HG03095 (cell line): Measurements from ENCODE around the gene SLC41A3.
"Not testable (repeated sequence)": the region's sequence is repeated elsewhere in the genome, so short reads cannot be mapped to it uniquely, and the experiment has no call there.

Experiments used
- ATAC-seq: cut with Tn5 transposase; IDR thresholded peaks from one replicate; pipeline ENCODE4 v1.9.1; 2021; ENCODE audit warnings: moderate library complexity; ENCODE audit not compliant: unreplicated experiment

The SLC41A3 gene

DNA sequence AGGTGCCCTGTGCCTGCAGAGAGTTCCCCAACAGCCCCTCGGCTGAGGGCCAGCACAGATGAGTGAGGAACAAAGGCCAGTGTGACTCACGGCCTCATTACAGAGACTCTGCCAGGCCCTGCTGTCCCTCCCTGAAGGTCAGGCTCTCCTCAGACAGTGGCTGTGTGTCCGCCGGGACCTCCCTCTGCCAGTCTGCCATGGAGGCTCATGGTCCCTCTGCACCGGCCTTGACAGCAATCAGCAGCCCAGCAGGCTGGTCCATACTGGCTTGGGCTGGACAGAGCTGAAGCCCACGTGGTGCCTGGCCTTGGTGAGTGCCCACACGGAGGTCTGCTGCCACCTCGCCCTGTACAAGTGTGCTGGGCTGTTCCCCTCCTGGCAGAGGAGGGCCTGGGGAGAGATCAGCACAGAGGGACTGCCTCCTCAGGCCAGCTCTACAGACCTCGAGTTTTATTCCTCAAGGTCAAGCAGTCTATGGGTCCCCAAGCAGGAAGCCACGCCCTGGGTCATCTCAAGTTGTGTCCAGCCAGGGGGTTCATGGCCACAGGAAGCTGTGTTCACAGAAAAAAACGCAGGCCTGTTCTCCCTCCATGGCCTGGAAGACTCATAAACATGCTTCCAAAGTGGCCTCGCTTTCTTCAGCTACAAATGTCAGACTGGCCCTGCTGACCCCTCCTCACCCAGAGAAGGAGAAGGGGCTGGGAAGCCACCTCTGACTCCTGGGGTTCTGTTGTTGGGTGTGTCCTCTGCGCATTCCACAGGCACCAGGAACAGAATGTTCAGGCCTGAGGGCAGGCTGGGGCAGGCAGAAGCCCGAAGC lies 27.0 kb downstream of the SLC41A3 start:
- no peak for ATAC-seq

DNA sequence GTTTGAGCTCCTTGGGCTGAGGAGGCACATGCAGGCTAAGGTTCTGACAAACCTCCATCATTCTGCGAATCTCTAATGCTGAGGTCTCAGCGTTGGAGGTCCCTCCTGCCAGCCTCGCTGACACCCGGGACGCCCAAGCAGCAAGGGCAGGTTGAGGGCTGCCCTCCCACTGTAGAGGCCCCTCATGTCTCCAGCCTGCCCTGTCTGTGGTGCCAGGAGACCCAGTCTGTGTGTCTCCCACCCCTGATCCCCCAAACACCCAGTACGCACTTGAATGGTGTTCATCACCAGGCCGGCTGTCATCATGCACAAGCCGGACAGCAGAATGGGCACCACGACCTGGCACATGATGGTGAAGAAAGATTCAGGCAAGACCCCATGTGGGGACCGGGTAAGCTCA lies 27.8 kb downstream of the SLC41A3 start:
- ATAC-seq: no peak

DNA sequence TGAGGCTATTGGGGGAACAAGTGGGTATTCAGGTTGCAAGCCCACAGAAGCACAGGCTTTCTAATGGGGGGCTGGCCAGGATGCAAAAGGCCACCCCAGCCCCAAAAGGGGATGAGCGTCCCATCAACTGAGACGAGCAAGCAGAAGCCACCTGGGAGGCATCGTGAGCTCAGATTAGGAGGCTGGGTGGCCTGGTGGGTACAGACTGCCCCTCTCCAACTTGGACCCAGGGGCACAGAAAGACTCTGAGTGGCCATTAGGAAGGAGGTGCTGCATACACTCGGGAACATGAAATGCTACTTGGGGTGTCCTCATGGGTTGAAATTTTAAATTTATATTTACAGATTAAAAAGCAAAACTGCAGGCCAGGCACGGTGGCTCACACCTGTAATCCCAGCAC lies 29.1 kb downstream of the SLC41A3 start:
- ATAC-seq: no peak

DNA sequence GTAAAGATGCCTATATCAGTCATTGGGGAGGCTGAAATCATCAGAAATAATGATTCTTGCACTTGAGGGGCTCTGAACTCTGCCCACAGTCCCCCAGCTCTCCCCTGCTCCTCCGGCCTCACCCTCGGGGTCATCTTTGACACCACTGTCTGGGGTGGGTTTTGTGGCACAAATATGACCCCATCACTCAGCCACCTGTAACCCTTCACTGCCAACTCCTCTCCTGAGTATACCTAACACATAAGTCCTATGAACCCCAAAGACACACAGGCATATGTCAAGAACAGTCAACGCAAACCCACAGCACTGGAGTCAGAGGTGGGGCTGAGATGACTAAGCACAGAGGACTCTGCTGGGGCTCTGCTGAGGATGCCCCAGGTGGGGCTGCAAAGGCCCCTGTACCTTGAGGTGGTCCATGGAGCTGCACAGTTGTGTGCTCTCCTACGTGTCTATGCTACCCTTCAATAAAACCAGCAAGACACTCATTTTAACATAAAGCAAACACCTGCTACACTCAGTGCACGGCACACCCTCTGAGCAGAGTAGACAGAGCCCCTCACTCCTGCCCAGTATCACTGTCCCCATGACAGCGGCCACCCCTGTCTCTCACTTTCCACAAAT lies 29.9 kb downstream of the SLC41A3 start:
- no peak for ATAC-seq

DNA sequence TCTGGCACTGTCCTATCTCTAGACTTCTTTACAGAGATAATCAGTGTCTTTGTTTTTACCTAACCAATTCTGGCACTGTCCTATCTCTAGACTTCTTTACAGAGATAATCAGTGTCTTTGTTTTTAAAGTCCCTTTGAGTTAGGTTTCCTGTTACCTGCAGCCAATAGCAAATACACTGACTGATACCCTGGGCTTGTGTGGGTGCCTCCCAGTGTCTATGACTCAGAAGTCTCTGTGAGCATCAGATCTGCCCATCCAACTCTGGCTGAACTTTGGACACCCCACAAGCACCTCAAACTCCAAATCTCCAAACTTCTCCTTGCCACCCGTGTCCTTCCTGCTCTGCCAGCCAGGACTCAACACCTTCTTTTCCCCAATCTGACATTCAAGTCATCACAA lies 30.4 kb downstream of the SLC41A3 start:
- ATAC-seq: no peak

DNA sequence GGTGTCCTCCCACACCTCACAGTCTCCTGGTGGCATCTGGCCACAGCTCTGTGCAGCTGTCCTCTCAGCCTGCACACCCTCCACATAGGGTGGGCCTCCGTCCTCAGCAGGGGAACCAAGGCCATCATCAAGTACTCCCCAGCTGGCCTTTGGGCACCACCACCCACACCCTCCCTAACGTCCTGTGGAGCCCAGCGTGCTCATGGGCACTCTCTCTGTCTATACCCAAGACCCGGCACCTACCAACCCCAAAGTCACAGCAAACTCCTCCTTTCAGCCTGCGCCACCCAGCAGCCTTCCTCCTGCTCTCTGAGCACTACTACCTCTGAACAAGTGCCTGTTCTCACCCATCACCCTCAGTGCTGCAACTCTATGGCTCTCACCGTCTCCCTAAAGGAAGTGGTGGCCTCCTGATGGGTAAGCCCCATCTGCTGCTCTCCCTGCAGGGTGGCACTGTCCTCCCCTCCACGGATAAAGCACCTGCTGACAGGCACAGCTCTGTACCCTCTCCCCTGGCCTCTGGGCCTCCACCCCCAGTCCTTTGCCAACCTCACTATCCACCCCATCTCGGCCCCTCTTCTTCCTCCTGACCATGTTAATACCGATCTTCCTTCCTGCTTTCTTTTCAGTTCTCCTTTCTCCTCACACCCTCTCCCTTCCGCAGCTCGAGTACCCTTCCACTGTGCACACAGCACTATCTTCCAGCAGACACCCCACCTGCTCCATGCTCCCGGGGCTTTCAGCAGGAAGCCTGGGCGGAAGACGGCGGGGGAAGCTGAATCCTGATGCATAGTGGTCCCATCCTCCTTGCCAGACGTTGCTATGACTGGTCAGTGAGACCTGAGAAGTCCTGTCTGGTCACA lies 31.5 kb downstream of the SLC41A3 start:
- ATAC-seq: no peak

DNA sequence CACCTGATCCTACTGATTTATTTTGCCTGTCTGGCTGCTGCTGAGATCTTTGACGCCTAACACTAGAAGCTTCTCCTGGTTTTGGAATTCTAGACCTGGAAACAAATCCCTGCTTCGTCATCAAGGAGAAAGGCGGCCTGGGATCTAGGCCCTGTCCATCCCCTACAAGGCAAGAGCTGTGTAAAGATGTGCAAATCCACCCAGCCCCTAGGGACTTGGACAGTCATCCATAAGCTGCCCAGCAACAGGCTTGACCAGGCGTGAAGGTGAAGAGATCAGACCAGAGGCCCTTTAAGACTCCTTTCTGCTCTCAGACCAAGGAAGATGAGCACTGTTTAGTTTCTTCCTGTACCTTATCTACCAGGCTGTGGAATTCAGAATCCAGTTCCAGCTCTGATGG lies 32.2 kb downstream of the SLC41A3 start:
- no peak for ATAC-seq

DNA sequence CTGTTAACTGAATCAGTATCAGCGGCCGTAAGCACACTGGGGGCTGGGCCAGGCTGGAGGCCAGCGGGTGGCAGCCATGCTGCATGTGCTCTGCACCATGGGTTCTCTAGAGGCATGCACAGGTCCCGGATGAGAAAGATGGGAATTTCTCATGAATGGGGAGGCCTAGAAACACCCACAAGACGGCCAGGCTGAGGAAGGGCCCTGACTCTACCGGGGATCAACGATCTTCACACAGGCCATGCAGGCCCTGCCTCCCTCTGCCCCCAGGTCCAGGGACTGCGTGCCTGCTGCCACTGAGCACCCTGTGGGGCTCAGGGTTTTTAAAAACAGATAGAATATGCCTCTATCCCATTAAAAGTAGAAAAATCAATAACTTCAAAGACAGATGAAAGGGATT lies 32.7 kb downstream of the SLC41A3 start:
- ATAC-seq: no peak

DNA sequence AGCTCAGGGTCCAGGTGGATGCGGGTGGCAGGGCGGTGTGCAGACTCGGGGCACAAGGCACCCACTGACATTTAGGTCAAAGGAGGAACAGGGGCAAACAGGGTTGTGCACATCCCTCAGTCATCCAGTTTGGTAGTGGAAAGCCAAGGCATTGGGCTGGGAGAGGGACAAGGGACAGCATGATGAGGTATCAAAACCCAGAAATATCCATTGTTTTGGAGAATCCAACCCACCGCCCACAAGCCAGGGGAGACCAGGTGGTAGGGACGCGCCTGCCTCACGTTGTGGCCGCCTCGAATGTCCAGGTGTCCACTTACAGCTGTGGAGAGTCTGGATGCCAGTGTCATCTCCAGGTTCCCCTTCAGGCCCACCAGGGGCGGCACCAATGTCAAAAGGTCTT lies 33.3 kb downstream of the SLC41A3 start:
- ATAC-seq: no peak

DNA sequence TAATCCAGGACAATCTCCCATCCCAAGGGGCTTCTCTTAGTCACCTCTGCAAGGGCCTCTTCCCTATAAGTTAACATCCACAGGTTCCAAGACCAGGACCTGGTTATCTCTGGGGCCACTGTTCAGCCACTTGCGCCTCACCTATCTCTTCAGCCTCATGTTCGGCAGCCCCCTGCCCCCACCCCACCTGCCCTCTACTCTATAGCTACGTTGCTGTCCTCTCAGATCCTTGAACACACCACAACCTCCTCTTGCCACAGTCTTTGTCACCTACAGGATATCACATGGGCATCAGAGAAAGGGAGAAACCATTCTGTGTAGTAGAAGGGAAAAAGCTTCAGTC lies 33.9 kb downstream of the SLC41A3 start:
- no peak for ATAC-seq

DNA sequence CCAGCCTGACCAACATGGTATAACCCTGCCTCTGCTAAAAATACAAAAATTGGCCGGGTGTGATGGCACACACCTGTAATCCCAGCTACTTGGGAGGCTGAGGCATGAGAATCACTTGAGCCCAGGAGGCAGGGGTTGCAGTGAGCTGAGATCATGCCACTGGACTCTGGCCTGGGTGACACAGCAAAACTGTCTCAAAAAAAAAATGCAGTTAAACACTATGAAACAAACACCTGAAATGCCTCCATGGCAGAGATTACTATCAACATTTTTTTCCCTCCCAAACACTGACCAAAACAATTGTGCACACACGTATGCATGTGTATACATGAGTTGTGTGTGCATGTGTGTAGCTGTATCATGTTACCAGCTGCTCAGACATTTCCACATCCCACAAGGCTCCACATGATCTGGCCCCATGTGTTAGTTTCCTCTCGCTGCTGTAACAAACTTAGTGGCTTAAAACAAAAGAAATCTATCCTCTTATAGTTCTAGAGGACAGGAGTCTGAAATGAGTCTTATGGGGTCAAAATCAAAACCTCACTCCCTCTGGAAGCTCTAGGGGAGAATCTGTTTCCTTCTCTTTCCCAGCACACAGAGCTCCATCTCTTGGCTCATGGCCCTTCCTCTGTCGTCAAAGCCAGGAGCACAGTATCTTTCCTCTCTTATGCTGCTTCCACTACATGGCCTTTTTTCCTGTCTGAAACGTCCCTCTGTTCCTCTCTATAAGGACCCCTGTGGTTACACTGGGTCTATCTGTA lies 34.5 kb downstream of the SLC41A3 start:
- ATAC-seq: no peak

DNA sequence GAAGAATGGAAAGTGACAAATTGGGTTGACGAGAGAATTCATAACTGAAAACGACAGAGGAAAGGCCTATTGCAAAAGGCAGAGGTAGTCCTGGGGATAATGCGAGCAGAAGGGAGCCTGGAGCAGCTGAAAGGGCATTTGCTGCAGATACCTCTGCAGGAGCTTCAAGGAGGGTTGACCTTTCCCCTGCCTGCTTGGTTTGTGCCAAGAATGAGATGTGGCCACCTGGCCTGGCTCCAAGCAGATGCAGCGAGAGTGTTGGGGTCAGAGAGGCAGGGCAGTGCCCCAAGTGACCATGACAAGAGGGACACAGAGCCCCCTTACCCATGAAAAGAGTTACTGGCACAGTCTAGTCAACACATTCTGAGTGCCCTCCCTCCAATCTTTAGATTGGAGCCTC lies 43.5 kb downstream of the SLC41A3 start:
- no peak for ATAC-seq

DNA sequence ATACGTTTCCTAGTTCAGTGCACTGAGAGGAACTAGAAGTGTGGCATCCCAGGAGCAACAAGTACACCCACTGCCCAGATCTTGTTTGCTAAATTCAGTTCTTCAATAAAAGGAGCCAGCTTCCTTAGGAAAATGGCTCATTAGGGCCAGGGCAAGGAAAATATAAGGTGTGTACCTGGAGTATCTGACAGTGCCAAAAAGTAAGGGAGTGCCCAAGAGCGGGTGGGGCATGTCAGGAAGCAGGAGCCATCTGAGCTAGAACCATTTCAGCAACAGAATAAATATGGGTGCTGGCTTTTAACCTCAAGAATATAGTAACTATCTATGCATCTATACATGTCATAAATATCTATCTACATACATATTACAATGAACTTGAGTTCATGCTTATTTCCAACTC lies 44.1 kb downstream of the SLC41A3 start:
- ATAC-seq: no peak

DNA sequence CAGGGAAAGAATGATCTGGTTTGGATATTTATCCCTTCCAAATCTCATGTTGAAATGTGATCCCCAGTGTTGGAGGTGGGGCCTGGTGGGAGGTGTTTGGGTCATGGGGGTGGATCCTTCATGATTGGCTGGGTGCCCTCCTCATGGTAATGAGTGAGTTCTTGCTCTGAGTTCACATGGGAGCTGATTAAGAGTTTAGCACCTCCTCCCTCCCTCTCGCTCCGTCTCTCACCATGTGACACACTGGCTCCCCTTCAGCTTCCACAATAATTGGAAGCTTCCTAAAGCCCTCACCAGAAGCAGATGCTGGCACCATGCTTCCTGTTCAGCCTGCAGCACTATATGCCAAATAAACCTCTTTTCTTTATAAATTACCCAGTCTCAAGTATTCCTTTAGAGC lies 45.1 kb downstream of the SLC41A3 start:
- not testable (repeated sequence) for ATAC-seq

DNA sequence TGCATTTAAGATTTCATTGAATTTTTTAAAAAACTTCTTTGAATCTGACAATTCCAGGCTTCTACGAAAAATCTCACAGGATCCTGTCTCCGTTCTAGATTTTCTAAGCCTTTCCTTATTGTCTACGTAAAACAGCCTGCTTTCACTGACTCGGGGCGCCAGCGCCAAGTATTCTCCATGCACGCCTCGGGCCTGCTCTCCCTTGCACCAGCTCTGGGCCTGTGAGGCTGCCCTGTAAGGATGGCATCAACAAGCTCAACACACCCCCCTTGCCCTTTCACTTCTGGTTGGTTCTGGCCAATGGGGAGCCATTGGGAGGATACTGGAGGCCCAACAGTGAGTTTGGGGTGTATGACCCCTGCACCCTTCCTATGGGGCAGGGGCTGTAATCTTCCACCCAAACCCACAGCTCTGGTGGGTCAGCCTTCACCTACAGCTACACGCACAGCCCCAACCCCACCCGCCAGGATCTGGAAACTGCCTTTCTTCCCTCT lies 47.8 kb downstream of the SLC41A3 start:
- ATAC-seq: no peak

DNA sequence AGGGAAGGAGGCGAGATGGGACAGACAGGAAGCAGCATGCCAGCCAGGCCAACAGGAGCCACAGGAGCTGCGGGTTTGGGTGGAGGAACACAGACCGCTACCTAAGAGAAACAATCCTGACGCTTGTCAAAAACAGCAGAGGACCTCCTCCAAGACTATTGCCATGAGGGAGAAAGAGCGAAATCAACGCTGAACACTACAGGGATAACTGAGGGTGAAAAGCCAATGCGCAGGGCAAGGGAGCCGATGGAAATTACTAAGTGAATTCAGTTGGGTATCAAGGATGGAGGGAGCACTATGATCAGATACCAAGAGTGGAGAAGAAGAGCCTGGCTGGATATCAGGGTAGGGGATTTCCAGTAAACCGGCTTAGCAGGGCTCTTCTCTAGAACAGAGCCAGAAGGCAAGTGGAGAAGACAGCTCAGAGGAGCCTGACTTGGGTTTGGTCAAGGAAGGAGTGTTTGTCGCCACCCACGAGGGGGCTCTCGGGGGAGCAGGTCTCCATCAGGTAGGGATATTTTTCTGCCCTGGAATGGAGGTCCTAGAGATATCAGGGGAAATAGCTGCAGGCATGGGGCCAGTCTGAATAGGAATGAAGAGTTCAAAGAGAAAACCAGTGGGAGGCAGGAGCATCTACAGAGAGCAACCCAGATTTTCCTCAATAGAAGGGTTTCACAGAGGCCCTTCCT lies 48.4 kb downstream of the SLC41A3 start:
- no peak for ATAC-seq

DNA sequence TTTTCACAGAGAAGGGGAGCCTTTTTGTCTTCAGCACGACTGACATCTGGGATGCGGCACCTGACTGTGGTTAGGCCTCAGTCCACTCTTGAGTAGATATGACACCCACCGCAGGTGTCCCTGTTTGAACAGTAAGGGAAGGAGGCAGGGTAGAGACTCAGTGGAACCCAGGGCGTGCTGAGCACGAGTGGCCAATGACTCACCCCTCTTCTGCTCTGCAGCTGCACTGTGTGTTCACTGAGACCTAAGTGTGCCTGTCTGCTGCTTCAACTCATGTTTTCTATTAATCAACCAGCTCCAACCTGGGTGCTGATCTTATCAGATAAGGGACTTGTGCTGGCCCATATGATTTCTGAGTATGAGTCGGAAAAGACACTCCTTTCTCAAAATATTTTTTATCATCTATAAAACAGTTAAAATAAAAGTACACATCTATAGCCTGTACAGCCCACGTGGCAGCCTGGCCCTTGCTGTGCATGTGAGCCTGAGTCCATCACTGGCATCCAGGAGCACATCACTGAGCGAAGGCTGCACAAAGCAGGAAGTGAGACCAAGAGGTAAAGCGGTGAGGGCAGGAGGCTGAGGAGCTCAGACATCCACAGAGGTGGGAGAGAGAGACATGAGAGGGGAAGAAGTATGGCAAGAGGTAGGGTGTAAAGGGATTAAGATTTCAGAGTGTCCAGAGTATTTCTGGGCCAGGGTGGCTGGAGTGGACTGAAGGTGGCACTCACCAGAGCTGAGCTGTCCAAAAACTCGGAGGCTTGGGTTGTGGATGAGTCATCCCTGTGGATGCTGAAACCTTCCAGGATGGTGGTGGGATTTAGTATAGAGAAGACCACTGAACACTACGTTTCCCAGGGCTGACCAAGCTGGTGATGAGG lies 49.2 kb downstream of the SLC41A3 start:
- no peak for ATAC-seq

DNA sequence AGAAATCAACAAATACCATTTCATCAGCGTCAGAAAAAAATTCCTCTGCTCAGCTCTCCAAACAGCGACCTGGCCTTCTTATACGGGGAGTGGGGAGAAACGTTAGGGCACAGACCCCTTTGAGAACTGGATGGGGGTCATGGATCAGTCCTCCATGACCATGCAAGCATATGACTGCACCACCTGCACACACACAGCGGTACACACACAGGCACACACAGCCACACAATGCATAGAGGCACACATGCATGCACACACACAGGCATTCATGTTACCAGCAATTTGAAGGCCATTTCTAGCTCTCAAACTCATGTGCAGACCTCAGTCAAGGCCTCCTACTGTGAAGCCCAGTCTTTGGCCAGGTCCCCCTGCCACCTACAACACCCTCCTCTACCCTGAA lies 50.2 kb downstream of the SLC41A3 start:
- no peak for ATAC-seq

DNA sequence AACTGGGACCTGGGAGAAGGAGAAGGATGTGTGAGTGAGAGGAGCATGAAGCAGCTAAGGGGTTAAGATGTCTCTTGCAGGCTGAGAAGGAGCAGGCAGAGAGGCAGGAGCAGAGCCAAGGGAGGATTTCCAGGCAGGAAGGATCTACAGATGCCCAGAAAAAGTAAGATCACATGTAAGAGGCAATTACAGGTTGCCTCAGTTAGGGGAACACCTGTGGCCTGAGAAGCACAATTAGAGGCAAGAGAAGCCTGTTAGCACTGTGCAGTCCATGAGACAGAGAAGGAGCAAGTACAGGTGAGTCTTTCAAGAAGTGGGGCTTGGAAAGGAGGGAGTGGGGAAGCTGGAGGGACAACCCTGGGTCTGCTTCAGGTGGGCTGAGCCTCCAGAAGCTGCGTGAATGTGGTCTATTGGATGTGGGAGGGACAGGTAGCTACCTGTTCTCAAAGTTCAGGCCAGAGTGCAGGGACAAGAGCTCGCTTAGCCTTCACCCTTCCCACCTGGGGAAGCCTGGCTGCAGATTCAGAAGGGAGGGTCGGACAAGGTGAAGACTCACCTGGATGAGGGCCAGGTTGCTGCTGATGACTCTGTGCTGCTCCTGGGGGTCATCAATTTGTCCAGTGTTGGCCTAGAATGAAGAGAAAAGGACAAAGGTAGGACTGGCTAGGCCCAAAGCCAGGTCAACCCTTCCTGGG lies 50.7 kb downstream of the SLC41A3 start:
- no peak for ATAC-seq
